LNCAP (cell line): Measurements from ENCODE around the gene GBE1.

Source experiments
- CTCF ChIP-seq: fragments of 450-650 bp; IDR thresholded peaks from 2 replicates; pipeline ENCODE4 v1.5.1; 2017; ENCODE audit warnings: mild to moderate bottlenecking

The GBE1 gene

GRCh38 chr3:81764002-81764401 is 2.6 kb upstream of the GBE1 start:
- no peak for TF ChIP-seq CTCF

GRCh38 chr3:81763001-81763400 is 1.6 kb upstream of the GBE1 start:
- no peak for TF ChIP-seq CTCF

GRCh38 chr3:81761904-81762580 is 597 bp upstream of the GBE1 start:
- no peak for TF ChIP-seq CTCF

DNA sequence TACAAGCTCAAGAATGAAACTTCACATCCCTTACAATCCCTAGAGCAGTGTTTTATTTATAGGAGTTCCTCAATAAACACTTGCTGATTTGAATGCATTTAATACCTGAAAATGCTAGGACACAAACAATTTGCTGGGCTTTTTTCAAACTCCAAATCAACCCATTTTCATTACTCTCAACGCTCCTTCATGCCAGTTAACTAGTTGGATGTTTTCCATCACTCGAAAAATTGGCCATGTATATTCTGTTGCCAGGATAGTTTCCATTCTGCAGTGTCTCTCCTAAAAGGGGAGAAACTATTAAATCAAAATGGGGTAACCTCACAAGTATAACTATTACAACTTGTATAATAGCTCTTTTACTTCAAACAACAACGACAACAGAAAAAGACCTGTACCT is 1.2 kb downstream of the GBE1 start:
- no peak for TF ChIP-seq CTCF

GRCh38 chr3:81758275-81758674 is 3.2 kb downstream of the GBE1 start:
- TF ChIP-seq CTCF, result no peak

DNA sequence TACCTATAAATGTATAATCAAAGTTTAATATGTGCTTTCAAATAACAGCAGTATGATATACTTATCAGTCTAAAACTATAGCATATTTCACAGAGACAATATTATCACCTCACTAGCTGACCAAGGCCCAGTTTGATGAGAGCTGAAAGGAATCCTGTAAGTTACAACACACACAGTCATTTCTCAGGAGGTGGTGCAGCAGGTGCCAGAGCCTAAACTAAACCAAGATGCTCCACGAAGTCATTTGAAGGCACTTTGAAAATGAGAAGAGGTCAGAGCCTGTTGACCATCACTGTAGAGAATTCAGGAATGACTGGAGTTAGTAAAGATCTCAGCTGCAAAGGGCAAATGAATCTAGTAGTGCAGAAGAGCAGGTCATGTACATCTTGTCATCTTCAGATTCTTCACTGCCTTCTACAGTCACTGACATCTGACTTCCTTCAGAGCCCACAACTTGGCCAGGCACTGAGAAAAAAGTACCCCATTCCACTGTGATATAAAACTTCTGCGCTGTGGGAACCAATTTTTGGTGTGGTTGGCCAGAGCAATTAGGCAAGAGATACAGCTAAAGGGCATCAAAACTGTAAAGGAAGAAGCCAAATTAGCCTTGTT is 7.9 kb downstream of the GBE1 start:
- TF ChIP-seq CTCF, result no peak

DNA sequence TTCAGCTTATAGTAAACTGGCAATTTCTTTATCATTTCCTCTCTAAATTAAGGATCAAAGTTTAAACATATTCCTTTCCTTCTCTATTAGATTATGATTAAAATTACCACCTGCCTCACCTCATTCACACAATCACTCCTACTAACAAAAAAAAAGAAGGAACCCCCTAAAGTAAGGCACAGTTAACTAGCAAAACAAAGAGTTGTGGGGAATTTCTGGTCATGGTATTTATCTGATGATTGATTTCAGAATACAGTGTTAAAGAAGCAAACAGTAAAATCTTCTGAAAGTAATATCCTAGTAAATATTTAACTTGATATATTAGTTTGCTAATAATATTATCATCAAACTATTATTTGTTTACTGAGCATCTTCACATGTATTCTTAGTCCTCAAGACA is 8.8 kb downstream of the GBE1 start:
- no peak for TF ChIP-seq CTCF

GRCh38 chr3:81749265-81749664 is 12.2 kb downstream of the GBE1 start:
- TF ChIP-seq CTCF, result no peak
